Measurements from ENCODE around the gene TNS1. TPM values are rescaled to one million over a fixed set of nuclear protein-coding genes. Genes with fewer than 3 reads are reported as not detected.

TNS1 gene
- total RNA-seq, 3 donors from 2014 or later (not counting 1 experiment from before 2014, with no cell fraction given), result 1.1 to 3.0 (median 2.1) TPM

- Histone ChIP-seq H3K4me1 (ENCODE audit: control insufficient read depth, insufficient read depth, low read length) (no peaks in the 10 kb centered on the region), H3K4me3 (ENCODE audit: low read length) (no peak overlapping the region), H3K27ac (ENCODE audit: low read length) (no peak overlapping the region), H3K36me3 (ENCODE audit: control insufficient read depth, insufficient read depth, low read length) (no peaks in the 10 kb centered on the region), H3K9me3 (ENCODE audit: control insufficient read depth, insufficient read depth, low read length) (no peaks in the 10 kb centered on the region), H3K27me3 (ENCODE audit: control insufficient read depth, insufficient read depth, low read length) (no peaks in the 10 kb centered on the region)
- H3K4me1 Mint-ChIP-seq, result no peaks in the 10 kb centered on the region
- H3K36me3 Mint-ChIP-seq, result no peaks in the 10 kb centered on the region
- no peak overlapping the region for H3K27ac Mint-ChIP-seq
- H3K9me3 Mint-ChIP-seq, result no peaks in the 10 kb centered on the region
- TF ChIP-seq CTCF (IDR thresholded peaks at IDR 0.05), result no peak
- intact Hi-C loops (cut with micrococcal nuclease), result no loop called here
- peak in 1 of 2 donors; percentile 8 for DNase-seq
- WGBS (ENCODE audit: insufficient coverage), result 67% methylated on average over 2 of the region's 2 CpGs
- no peak for ATAC-seq
- H3K4me3 Mint-ChIP-seq, result no peak overlapping the region
- no peaks in the 10 kb centered on the region for H3K27me3 Mint-ChIP-seq (ENCODE audit: low read depth in 2 of 2)
Observed at GRCh38 chr2:218028189-218028495, 25.3 kb upstream of the TNS1 start.

- ATAC-seq, result no peak
- intact Hi-C loops (cut with micrococcal nuclease), result no loop called here
- Mint-ChIP-seq H3K4me1 (no peaks in the 10 kb centered on the region), H3K27ac (no peak overlapping the region), H3K9me3 (no peaks in the 10 kb centered on the region), H3K27me3 (ENCODE audit: low read depth in 2 of 2) (no peaks in the 10 kb centered on the region), H3K4me3 (no peak overlapping the region), H3K36me3 (no peaks in the 10 kb centered on the region)
- Histone ChIP-seq H3K27ac (ENCODE audit: low read length) (no peak overlapping the region), H3K4me1 (ENCODE audit: control insufficient read depth, insufficient read depth, low read length) (no peaks in the 10 kb centered on the region), H3K9me3 (ENCODE audit: control insufficient read depth, insufficient read depth, low read length) (no peaks in the 10 kb centered on the region), H3K36me3 (ENCODE audit: control insufficient read depth, insufficient read depth, low read length) (no peaks in the 10 kb centered on the region), H3K27me3 (ENCODE audit: control insufficient read depth, insufficient read depth, low read length) (no peaks in the 10 kb centered on the region), H3K4me3 (ENCODE audit: low read length) (no peak overlapping the region)
- WGBS (ENCODE audit: insufficient coverage), result 92% methylated on average over 6 of the region's 6 CpGs
- TF ChIP-seq CTCF (IDR thresholded peaks at IDR 0.05), result no peak
- peak in 1 of 2 donors; percentile 12 for DNase-seq
Observed at GRCh38 chr2:218027426-218028188, 24.8 kb upstream of the TNS1 start.

DNA sequence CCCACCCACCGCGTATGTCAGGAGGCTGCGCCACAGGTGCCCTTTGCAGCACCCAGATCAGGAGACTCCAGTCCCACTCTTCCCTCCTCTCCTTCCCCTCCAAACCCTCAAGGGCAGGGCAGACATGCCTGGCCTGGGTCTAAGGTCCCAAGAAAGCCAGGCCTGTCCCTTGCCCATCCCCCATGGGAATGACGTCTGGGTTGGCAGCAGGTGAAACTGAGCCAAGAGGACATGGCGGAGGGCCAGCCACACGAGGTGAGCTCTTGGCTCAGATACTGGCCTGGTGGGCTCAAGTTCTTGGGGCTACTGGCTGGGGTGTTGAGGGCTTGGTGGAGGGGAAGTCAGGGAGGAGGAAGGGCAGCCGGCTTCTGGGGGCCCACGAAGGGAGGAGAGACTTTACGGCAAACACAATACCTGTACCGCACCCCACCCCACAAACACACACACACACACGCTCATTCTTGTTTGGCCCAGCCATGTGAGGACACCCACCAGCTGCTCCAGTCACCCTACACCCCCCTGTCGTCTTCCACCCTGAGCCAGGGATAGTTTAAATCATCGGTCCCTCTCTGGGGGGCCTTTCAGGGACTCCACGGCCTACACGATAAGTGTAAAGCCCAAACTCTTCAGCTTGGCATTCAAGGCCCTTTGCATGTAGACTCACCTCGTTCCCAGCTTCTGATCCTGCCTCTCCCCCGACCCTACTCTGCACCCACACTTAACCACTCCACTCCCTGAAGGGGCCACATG is 24.1 kb upstream of the TNS1 start:
- no peak for ATAC-seq
- peak in 1 of 2 donors; percentile 11 for DNase-seq
- no peaks in the 10 kb centered on the region for H3K4me1 Mint-ChIP-seq
- 78% methylated on average over 16 of the region's 17 CpGs for WGBS (ENCODE audit: insufficient coverage)
- Histone ChIP-seq H3K27ac (ENCODE audit: low read length) (no peak overlapping the region), H3K36me3 (ENCODE audit: control insufficient read depth, insufficient read depth, low read length) (no peaks in the 10 kb centered on the region), H3K9me3 (ENCODE audit: control insufficient read depth, insufficient read depth, low read length) (no peaks in the 10 kb centered on the region), H3K4me3 (ENCODE audit: low read length) (no peak overlapping the region), H3K4me1 (ENCODE audit: control insufficient read depth, insufficient read depth, low read length) (no peaks in the 10 kb centered on the region), H3K27me3 (ENCODE audit: control insufficient read depth, insufficient read depth, low read length) (no peaks in the 10 kb centered on the region)
- no peaks in the 10 kb centered on the region for H3K9me3 Mint-ChIP-seq
- intact Hi-C loops (cut with micrococcal nuclease), result no loop called here
- no peak overlapping the region for H3K27ac Mint-ChIP-seq
- TF ChIP-seq CTCF (IDR thresholded peaks at IDR 0.05), result no peak
- H3K4me3 Mint-ChIP-seq, result no peak overlapping the region
- H3K36me3 Mint-ChIP-seq, result no peaks in the 10 kb centered on the region
- no peaks in the 10 kb centered on the region for H3K27me3 Mint-ChIP-seq (ENCODE audit: low read depth in 2 of 2)
